H9 (cell line): ENCODE results near the gene FNDC3B. TPM values are rescaled to one million over a fixed set of nuclear protein-coding genes. Genes with fewer than 3 reads are reported as not detected.

ENCODE experiments used
- DNase-seq: peaks from one replicate; pipeline ENCODE4 v3.0.0-alpha.2; 2017
- H2AFZ ChIP-seq: one replicate; pipeline ENCODE4 v1.6.1; 2013; ENCODE audit warnings: mild to moderate bottlenecking, low read length, control low read depth, moderate library complexity
- H2AK5ac ChIP-seq: 2 replicates; pipeline ENCODE4 v1.6.1; 2013; ENCODE audit warnings: low read length, control low read depth, mixed read lengths; ENCODE audit not compliant: insufficient read length
- H2BK120ac ChIP-seq: one replicate; pipeline ENCODE4 v1.6.1; 2013; ENCODE audit warnings: low read depth, mild to moderate bottlenecking, low read length, control low read depth, inconsistent platforms; ENCODE audit not compliant: poor library complexity, severe bottlenecking
- H2BK12ac ChIP-seq: 2 replicates; pipeline ENCODE4 v1.6.1; 2013; ENCODE audit warnings: low read length, control low read depth, mixed read lengths, low read depth; ENCODE audit not compliant: insufficient read length
- H2BK15ac ChIP-seq: 2 replicates; pipeline ENCODE4 v1.6.1; 2013; ENCODE audit warnings: low read depth, low read length, control low read depth
- H2BK20ac ChIP-seq: one replicate; pipeline ENCODE4 v1.6.1; 2013; ENCODE audit warnings: low read depth, mild to moderate bottlenecking, low read length, control low read depth, inconsistent platforms; ENCODE audit not compliant: poor library complexity, severe bottlenecking
- H2BK5ac ChIP-seq: 2 replicates; pipeline ENCODE4 v1.6.1; 2013; ENCODE audit warnings: low read length, control low read depth, mixed read lengths; ENCODE audit not compliant: insufficient read length
- H3K14ac ChIP-seq: 2 replicates; pipeline ENCODE4 v1.6.1; 2013; ENCODE audit warnings: low read length, control low read depth; ENCODE audit not compliant: insufficient read depth
- H3K18ac ChIP-seq: 2 replicates; pipeline ENCODE4 v1.6.1; 2013; ENCODE audit warnings: low read depth, mild to moderate bottlenecking, mixed read lengths, low read length, control low read depth; ENCODE audit not compliant: insufficient read length
- H3K23ac ChIP-seq: 2 replicates; pipeline ENCODE4 v1.6.1; 2013; ENCODE audit warnings: low read length, control low read depth, mixed read lengths, low read depth; ENCODE audit not compliant: insufficient read length
- H3K23me2 ChIP-seq: 2 replicates; pipeline ENCODE4 v1.6.1; 2013; ENCODE audit warnings: low read depth, mild to moderate bottlenecking, mixed read lengths, low read length, control low read depth; ENCODE audit not compliant: insufficient read length, poor library complexity, severe bottlenecking
- H3K27ac ChIP-seq: 2 replicates; pipeline ENCODE4 v1.5.1; 2013; ENCODE audit warnings: low read length, control low read depth, mixed read lengths, low read depth; ENCODE audit not compliant: insufficient read length
- H3K27me3 ChIP-seq: 2 replicates; pipeline ENCODE4 v1.6.1; 2013; ENCODE audit warnings: low read length, control low read depth, inconsistent platforms; ENCODE audit not compliant: insufficient read depth
- H3K4ac ChIP-seq: 2 replicates; pipeline ENCODE4 v1.6.1; 2013; ENCODE audit warnings: low read depth, mild to moderate bottlenecking, control low read depth, inconsistent platforms, low read length, moderate library complexity
- H3K4me1 ChIP-seq: 2 replicates; pipeline ENCODE4 v1.6.1; 2013; ENCODE audit warnings: low read length, control low read depth, inconsistent platforms; ENCODE audit not compliant: insufficient read depth
- H3K4me2 ChIP-seq: 2 replicates; pipeline ENCODE4 v1.6.1; 2013; ENCODE audit warnings: low read length, control low read depth, mixed read lengths; ENCODE audit not compliant: insufficient read length, insufficient read depth
- H3K56ac ChIP-seq: 2 replicates; pipeline ENCODE4 v1.6.1; 2013; ENCODE audit warnings: low read depth, mild to moderate bottlenecking, mixed read lengths, low read length, control low read depth; ENCODE audit not compliant: insufficient read length
- H3K79me1 ChIP-seq: 2 replicates; pipeline ENCODE4 v1.6.1; 2013; ENCODE audit warnings: low read depth, mild to moderate bottlenecking, moderate library complexity, low read length, control low read depth, inconsistent platforms; ENCODE audit not compliant: insufficient read depth, poor library complexity, severe bottlenecking
- H3K79me2 ChIP-seq: 2 replicates; pipeline ENCODE4 v1.6.1; 2013; ENCODE audit warnings: low read length, control low read depth, inconsistent platforms; ENCODE audit not compliant: insufficient read depth
- H3K9ac ChIP-seq: 2 replicates; pipeline ENCODE4 v1.6.1; 2013; ENCODE audit warnings: low read length, control low read depth, mixed read lengths; ENCODE audit not compliant: insufficient read length; ENCODE audit errors: extremely low read depth
- H3K9me3 ChIP-seq: one replicate; pipeline ENCODE4 v1.6.1; 2013; ENCODE audit warnings: low read depth, low read length, inconsistent platforms; ENCODE audit not compliant: control insufficient read depth
- H3T11ph ChIP-seq: one replicate; pipeline ENCODE4 v1.6.1; 2013; ENCODE audit warnings: mild to moderate bottlenecking, low read length, control low read depth, inconsistent platforms
- H4K20me1 ChIP-seq: one replicate; pipeline ENCODE4 v1.6.1; 2013; ENCODE audit not compliant: control insufficient read depth, insufficient read length, insufficient read depth
- H4K5ac ChIP-seq: 2 replicates; pipeline ENCODE4 v1.6.1; 2013; ENCODE audit warnings: low read depth, mild to moderate bottlenecking, mixed read lengths, low read length, control low read depth; ENCODE audit not compliant: insufficient read length
- H4K8ac ChIP-seq: replicated peaks from 2 replicates; pipeline ENCODE4 v1.6.1; 2013; ENCODE audit warnings: low read length, control low read depth, mixed read lengths, low read depth; ENCODE audit not compliant: insufficient read length
- H4K91ac ChIP-seq: 2 replicates; pipeline ENCODE4 v1.6.1; 2013; ENCODE audit warnings: low read depth, mild to moderate bottlenecking, moderate library complexity, mixed read lengths, low read length, control low read depth; ENCODE audit not compliant: insufficient read length
- H3K27ac Mint-ChIP-seq, 3 experiments: 2 replicates in 2 of 3; 3 replicates in 1 of 3; pipeline ENCODE4 v1.8.0; 2020 to 2021; ENCODE audit warnings: mixed read lengths in 3 of 3, mild to moderate bottlenecking in 1 of 3, moderate library complexity in 1 of 3
- H3K27me3 Mint-ChIP-seq: 2 replicates; pipeline ENCODE4 v1.8.0; 2021; ENCODE audit warnings: low read depth, mild to moderate bottlenecking, moderate library complexity, mixed read lengths
- H3K36me3 Mint-ChIP-seq, 3 experiments: 2 replicates in 2 of 3; 3 replicates in 1 of 3; pipeline ENCODE4 v1.8.0; 2020 to 2021; ENCODE audit warnings: low read depth in 3 of 3, mixed read lengths in 3 of 3; ENCODE audit not compliant: insufficient read depth in 1 of 3
- H3K4me1 Mint-ChIP-seq, 2 experiments: 2 replicates each; pipeline ENCODE4 v1.8.0; 2020; ENCODE audit warnings: mixed read lengths in 2 of 2
- H3K4me3 Mint-ChIP-seq, 2 experiments: 2 replicates in 1 of 2; 3 replicates in 1 of 2; pipeline ENCODE4 v1.8.0; 2020 to 2021; ENCODE audit warnings: mild to moderate bottlenecking in 2 of 2, mixed read lengths in 2 of 2, moderate library complexity in 1 of 2
- H3K9me3 Mint-ChIP-seq, 2 experiments: 2 replicates in 1 of 2; 3 replicates in 1 of 2; pipeline ENCODE4 v1.8.0; 2020; ENCODE audit warnings: mild to moderate bottlenecking in 2 of 2, mixed read lengths in 2 of 2, moderate library complexity in 1 of 2
- WGBS: extraction: QIAGEN DNeasy Blood & Tissue Kit; methylation state at CpG from one replicate; pipeline ENCODE4 v1.1.7; 2013; ENCODE audit warnings: missing lambda C conversion rate, low lambda C conversion rate, mixed read lengths; ENCODE audit not compliant: insufficient read length; ENCODE audit errors: extremely low coverage; 5-methylcytosine and 5-hydroxymethylcytosine counted together
- total RNA-seq: library from RNA; stranded (reverse); gene quantifications from 2 replicates; pipeline ENCODE4 v1.2.1, GENCODE V29; 2021
- TF ChIP-seq, protein P1 (sequence below): fragments of 200-600 bp; sonication (generic); conservative IDR thresholded peaks from 3 replicates; pipeline ENCODE4 v1.8.0; 2021; ENCODE audit warnings: antibody characterized with exemption, mild to moderate bottlenecking

Gene FNDC3B
- total RNA-seq, 1 experiment from 2014 or later, result 43.8 TPM

DNA sequence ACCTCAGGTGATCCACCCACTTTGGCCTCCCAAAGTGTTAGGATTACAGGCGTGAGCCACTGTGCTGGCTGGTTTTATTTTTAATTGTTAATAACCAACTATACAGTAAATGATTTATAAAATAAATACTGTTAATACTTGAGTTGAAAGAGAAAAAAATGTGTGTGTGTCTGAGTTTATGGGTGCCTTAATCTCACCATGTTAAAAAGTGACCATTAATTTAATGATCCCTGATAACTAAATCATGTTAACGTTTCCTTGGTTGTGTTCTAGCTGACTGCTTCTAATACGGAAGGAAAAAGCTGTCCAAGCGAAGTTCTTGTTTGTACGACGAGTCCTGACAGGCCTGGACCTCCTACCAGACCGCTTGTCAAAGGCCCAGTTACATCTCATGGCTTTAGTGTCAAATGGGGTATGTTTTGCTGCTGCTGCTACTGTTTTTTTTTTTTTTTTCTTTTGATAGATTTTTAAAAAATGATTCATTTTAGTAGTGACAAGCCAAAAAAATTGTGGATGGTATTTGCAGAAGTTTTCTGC lies 295.4 kb downstream of the FNDC3B start:
- Histone ChIP-seq H2BK5ac (no peak overlapping the region), H4K20me1 (no peaks in the 10 kb centered on the region), H4K8ac (no peak overlapping the region), H2BK20ac (no peak overlapping the region), H3T11ph (no peak overlapping the region), H2AK5ac (no peak overlapping the region), H3K9ac (no peak overlapping the region), H3K79me1 (no peaks in the 10 kb centered on the region), H3K79me2 (no peaks in the 10 kb centered on the region), H2BK120ac (no peak overlapping the region), H2BK15ac (no peak overlapping the region), H3K27ac (no peak overlapping the region), H3K23ac (no peak overlapping the region), H4K5ac (no peak overlapping the region), H3K27me3 (no peaks in the 10 kb centered on the region), H3K4me1 (no peaks in the 10 kb centered on the region), H3K4me2 (no peak overlapping the region), H2AFZ (no peak overlapping the region), H3K18ac (no peak overlapping the region), H3K9me3 (no peaks in the 10 kb centered on the region), H3K4ac (no peak overlapping the region), H3K14ac (no peak overlapping the region), H2BK12ac (no peak overlapping the region), H3K23me2 (no peaks in the 10 kb centered on the region), H3K56ac (no peak overlapping the region), H4K91ac (no peak overlapping the region)
- TF ChIP-seq, protein P1, sequence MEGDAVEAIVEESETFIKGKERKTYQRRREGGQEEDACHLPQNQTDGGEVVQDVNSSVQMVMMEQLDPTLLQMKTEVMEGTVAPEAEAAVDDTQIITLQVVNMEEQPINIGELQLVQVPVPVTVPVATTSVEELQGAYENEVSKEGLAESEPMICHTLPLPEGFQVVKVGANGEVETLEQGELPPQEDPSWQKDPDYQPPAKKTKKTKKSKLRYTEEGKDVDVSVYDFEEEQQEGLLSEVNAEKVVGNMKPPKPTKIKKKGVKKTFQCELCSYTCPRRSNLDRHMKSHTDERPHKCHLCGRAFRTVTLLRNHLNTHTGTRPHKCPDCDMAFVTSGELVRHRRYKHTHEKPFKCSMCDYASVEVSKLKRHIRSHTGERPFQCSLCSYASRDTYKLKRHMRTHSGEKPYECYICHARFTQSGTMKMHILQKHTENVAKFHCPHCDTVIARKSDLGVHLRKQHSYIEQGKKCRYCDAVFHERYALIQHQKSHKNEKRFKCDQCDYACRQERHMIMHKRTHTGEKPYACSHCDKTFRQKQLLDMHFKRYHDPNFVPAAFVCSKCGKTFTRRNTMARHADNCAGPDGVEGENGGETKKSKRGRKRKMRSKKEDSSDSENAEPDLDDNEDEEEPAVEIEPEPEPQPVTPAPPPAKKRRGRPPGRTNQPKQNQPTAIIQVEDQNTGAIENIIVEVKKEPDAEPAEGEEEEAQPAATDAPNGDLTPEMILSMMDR, result no peak
- no CpG with 5 or more reads among the region's 7 CpGs for WGBS
- peaks cover 2% of the 10 kb centered on the region in 2 experiments; a peak in 2 of 4 replicates for H3K4me1 Mint-ChIP-seq
- no peak overlapping the region; a peak in 1 of 7 replicates for H3K27ac Mint-ChIP-seq
- no peak for DNase-seq
- H3K4me3 Mint-ChIP-seq, result no peak overlapping the region
- no peaks in the 10 kb centered on the region for H3K9me3 Mint-ChIP-seq
- peaks cover 25 to 52% (median 37%) of the 10 kb centered on the region in 3 experiments for H3K36me3 Mint-ChIP-seq
- H3K27me3 Mint-ChIP-seq, result no peaks in the 10 kb centered on the region
